Stimulated activated CD4-positive, alpha-beta T cell treated with anti-CD3 and anti-CD28 coated beads, Interleukin-15, amount 100 ng/mL, for 48 hours (primary cell): ENCODE measurements around the gene MOK.
"Not testable (repeated sequence)": the region's sequence is repeated elsewhere in the genome, so short reads cannot be mapped to it uniquely, and the experiment has no call there.

Experiments used
- DNase-seq, 2 donors: peaks; one replicate each; pipeline ENCODE4 v3.0.0-alpha.2; 2020; ENCODE audit warnings: low read depth in 2 of 2

The MOK gene

GRCh38 chr14:102321456-102322422, 16.8 kb upstream of the MOK start:
- no peak for DNase-seq

DNA sequence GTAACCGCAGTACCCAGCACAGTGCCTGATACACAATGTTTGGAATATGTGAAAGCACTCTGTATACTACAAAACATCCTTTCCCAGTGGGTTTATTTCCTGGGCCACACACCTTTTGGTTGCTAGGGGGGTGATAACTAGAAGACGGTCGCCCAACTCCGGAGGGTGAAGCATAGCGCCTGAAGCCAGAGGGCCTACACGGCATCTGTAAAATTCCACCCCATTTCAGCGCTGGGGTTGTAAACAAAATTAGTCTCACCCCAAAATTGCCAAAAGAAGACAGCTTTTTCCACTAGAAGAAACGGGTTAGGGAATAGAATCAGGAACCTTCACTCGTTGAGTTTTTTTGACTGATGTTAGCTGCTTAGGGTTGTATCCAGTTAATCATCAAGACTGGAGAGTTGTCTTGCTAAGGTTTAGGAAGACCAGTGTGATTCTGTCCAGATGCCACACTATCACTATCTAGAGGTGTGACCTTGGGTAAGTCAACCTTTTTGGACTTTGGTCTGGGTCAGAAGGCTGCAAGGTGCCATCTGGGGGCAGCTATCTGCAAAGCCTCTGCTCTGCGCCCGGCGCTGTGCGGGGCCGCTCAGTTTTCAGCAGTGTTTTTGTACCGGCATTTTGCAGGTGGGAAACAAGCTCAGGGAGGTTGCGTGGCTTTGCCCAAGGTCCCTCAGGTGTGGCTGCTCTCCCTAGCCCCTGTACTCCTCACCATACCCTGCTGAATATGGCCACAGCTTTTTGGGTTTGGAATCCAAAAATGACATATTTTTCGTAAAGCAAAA, 15.9 kb upstream of the MOK start:
- DNase-seq, result no peak

GRCh38 chr14:102320033-102320660, 15.2 kb upstream of the MOK start:
- peak; percentile 13 to 15 for DNase-seq

GRCh38 chr14:102319351-102320032, 14.5 kb upstream of the MOK start, which contains the start of gene ZNF839:
ZNF839 (plus strand) TSS chr14:102319746; CDS start chr14:102319766, 20 bp downstream.
- DNase-seq, result peak; percentile 88 to 94

DNA sequence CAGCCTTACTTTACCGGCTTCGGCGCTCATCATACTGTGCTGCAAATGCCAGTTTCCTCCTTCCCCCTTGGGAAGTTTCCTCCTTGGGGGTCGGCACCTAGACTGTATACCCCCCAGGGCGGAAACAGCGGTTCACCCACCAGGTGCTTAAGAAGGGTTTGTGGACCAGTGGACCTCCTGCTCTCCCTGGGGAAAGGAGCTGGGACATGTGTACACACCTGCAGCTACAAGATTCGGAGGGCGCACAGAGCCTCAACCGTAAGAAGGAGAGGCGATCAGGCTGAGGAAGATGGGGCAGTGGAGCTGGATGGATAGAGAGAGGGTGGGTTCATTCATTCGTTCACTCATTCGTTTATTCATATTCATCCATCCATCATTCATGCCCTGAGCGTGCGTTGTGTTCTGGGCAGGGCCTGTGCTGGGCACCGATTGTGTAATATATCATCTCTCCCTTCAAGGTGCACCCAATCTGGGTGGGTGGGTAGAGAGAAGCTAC, 13.9 kb upstream of the MOK start:
- no peak for DNase-seq

DNA sequence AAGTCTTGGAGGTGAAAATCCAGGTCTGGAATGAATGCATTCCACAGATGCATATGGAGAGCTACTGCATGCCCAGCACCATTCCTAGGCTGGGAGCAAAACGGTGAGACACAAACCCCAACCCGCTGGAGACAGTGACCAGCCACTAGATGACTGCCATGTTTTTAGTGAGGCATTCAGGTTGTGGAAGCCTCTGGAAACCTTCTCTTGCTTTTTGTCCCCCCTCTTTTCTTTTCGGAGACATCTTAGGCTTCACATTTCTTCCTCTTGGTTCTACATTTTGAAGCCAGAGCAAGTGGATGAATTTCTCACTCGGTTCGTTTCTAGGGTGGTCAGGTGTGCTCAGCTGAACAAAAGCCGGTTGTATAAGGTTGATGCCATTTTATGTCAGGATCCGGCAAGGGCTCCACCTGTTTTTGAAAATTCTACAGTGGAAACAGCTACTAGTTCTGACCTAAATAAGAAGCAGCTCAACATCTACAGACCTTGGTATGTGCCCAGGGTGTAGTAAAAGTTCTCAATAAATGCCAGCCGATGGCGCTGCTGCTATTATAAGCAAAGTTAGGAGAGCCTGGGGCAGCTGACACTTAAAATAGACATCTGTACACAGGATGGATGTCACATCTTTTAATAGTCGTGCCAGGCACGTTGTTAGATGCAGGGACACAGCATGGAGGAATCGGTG, 12.7 kb upstream of the MOK start:
- peak; percentile 33 to 35 for DNase-seq

DNA sequence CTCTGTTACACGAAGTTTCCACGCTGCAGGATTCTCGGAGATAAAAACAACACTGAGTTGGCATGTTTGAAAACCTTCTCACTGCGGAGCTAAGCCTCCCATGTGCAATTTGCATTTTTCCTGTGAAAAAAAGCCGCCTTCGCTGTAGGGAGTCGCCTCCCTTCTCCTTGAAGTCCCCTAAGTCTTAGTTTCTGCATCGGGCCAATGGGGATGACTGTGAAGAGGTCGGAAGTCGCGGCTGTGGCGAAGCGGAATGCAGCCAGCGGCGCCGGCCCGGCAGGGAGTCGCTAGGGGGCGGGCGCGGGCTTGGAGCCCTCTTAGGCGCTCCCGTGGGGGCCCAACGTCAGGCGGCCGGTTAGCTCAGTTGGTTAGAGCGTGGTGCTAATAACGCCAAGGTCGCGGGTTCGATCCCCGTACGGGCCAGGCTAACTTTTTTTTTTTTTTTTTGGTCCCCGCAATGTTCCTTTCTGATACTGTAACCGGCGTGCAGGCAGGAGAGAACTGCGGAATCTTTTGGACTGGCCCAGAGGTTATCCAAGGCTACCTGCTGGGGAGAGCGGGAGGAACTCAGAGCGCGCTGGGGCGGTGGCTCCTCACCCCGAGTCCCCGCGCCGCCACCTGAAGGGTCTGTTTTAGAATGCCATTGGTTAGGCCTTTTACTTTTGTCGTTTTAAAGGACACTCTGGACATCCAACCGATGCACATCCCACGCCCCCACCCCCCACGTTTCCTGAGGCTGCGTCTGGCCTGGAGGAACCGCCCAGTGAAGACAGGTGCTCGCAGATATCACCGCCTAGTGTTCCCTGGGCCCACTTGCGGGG, 12.0 kb upstream of the MOK start:
- peak; percentile 87 to 89 for DNase-seq

DNA sequence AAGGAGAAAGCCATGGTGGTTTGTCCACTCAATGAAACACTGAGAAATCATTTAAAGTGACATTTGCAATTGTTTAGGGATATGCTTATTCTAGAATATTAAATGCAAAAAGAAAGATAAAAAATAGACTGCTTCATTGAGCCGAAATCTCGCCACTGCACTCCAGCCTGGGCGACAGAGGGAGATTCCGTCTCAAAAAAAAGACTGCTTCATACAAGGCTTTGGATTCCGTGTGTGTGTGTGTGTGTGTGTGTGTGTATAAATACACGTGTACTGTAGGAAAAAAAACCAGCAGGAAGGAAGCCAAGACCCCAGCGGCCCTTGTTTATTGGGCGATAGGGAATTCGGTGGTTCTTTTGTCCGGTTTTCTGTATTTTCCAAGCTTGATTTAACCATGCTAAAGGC, 11.4 kb upstream of the MOK start:
- no peak for DNase-seq

GRCh38 chr14:102315121-102315520, 10.2 kb upstream of the MOK start:
- DNase-seq, result no peak

- peak; percentile 64 to 74 for DNase-seq
Measured at GRCh38 chr14:102314242-102315011, 9.5 kb upstream of the MOK start.

DNA sequence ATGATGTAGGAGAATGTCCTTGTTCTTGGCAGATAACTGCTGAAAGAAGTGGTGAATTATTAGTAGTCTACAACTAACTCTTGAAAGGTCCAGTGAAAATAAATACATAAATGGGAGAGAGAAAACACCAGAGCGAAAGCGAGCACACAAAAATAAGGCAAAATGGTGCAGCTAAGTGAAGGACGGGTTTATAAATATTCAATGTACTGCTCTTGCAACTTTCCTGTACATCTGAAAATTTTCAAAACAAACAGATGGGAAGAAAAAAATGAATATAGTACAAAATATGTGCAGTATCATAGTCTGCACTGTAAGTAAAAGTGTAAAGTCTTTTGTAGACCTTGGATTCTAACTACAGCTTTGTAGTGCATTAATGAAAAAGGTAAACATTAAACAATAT, 1.3 kb downstream of the MOK start:
- no peak for DNase-seq

GRCh38 chr14:102298303-102299070, 6.5 kb downstream of the MOK start:
- DNase-seq, result not testable (repeated sequence)

- DNase-seq, result no peak
Measured at GRCh38 chr14:102297436-102298170, 7.4 kb downstream of the MOK start.

- no peak for DNase-seq
Measured at GRCh38 chr14:102295270-102295669, 9.7 kb downstream of the MOK start.

GRCh38 chr14:102293781-102294180, 11.2 kb downstream of the MOK start:
- no peak for DNase-seq

DNA sequence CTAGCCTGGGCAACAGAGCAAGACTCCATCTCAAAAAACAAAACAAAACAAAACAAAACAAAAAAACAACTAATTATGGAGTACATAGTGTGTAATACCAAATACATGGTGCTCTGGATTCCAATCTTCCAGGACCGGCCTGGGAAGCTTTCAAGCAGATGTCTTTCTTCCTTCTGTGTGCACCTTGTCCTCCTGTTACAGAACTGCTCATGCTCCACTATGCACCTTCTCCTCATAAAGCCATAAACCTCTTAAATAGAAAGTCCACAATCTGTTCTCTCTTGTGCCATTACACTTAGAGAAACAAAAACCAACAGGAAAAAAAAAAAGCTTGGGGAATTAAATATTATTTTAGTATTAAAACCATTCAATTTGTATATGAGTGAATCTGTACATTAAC, 12.5 kb downstream of the MOK start:
- DNase-seq, result no peak

DNA sequence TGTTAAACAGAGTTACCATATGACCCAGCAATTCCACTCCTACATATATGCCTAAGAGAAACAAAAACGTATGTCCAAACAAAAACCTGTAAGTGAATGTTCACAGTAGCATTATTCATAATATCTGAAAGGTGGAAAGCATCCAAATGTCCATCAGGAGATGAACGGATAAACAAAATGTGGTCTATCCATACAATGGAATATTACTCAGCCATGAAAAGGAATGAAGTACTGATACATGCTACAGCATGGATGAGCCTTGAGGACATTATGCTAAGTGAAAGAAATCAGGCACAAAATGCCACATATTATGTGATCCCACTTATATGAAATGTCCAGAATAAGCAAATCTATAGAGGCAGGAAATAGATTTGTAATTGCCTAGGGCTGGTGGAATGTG, 16.8 kb downstream of the MOK start:
- DNase-seq, result no peak

GRCh38 chr14:102285106-102285505, 19.9 kb downstream of the MOK start:
- DNase-seq, result no peak
